WI38 (cell line): Measurements from ENCODE around the gene GIMAP2.

Experiments
- H3K4me3 ChIP-seq: 2 replicates; pipeline ENCODE4 v1.5.1; 2011; ENCODE audit warnings: low read depth, mild to moderate bottlenecking, control low read depth, low read length
- TF ChIP-seq, protein P1 (sequence below): IDR thresholded peaks from 2 replicates; pipeline ENCODE4 v1.5.1; 2012; ENCODE audit warnings: low read depth, mild to moderate bottlenecking, control low read depth, low read length

The GIMAP2 gene

DNA sequence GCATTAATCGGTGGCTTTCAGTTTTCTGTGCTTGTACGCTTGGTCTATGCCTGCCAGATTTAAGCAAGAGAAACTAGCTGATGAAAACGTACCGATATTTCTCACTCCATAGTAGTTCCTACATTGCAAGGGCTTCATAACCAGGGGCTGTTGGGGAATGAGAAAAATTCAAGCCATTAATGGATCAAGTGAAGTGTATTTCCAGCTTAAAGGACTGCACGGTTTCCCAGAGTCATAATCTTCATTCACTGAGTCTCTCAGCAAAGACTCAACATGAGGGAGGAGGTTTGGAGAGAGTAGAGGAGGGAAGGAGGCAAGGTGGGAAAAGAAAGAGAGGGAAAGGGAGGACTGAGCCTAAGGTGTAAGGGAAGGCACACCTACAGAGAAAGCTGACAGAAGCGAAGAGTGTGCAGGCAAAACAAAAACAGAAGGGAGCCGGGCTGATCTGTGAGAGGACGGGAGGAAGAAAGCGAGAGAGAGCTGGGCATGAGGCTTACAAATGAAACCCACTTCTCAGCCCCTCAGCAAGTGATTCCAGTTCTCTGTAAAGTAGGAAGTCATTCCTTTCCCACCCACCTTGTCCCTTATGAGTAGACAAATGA lies 625 bp downstream of the GIMAP2 start:
- TF ChIP-seq, protein P1, sequence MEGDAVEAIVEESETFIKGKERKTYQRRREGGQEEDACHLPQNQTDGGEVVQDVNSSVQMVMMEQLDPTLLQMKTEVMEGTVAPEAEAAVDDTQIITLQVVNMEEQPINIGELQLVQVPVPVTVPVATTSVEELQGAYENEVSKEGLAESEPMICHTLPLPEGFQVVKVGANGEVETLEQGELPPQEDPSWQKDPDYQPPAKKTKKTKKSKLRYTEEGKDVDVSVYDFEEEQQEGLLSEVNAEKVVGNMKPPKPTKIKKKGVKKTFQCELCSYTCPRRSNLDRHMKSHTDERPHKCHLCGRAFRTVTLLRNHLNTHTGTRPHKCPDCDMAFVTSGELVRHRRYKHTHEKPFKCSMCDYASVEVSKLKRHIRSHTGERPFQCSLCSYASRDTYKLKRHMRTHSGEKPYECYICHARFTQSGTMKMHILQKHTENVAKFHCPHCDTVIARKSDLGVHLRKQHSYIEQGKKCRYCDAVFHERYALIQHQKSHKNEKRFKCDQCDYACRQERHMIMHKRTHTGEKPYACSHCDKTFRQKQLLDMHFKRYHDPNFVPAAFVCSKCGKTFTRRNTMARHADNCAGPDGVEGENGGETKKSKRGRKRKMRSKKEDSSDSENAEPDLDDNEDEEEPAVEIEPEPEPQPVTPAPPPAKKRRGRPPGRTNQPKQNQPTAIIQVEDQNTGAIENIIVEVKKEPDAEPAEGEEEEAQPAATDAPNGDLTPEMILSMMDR: no peak
- no peak overlapping the region for H3K4me3 ChIP-seq

DNA sequence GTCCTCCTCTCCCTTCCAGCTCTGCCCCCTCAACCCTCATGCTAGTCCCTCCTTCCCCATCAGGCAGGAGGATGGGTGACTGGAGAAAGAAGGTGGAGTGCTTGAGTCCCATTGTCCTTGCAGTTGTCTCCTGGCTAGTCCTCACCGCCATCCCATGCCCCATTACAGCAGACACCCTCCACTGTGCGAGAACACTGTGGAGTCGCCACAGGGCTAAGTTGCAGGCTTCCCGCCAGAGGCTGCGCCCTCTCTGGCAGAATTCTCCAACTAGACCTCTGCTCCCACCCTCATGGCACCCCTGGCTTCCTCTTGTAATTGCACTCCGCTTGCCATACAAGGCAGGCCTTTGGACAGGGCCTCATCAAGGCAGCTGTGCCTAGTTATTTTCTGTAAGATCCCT lies 3.1 kb downstream of the GIMAP2 start:
- H3K4me3 ChIP-seq: no peak overlapping the region
- TF ChIP-seq, protein P1: no peak

DNA sequence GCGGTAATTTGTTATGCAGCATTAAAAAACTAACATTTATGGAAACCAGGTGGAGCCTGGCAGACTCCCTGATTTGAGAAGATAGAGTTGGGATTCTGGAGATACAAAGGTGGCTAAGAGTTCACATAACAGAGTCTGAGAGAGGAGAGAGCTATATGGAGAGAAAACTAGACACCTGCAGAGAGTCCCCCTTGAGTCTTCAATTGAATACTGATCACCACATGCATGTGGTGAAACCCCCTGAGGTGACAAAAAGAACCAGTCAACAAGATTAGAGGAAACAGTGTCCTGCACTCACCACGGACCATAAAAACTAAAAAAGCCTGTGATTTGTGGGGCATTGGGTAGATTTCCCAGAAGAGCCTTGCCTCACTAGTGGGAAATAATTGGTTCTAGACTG lies 10.1 kb downstream of the GIMAP2 start:
- TF ChIP-seq, protein P1: no peak

DNA sequence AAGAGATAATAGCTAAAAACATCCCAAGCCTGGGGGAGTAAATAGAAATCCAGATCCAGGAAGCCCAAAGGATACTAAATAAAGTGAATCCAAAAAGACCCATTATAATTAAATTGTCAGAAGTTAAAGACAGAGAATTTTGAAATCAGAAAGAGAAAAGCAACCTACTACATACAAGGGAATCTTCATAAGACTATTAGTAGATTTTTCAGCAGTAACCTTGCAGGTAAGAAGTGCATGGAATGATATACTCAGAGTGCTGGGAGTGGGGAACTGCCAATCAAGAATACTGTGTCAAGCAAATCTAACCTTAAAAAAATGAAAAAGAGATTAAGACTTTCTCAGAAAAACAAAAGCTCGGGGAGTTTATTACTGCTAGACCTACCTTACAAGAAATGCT lies 17.7 kb downstream of the GIMAP2 start:
- TF ChIP-seq, protein P1: no peak
- H3K4me3 ChIP-seq: no peak overlapping the region

More for the DNA sequence above, 10.1 kb downstream of the GIMAP2 start:
- no peak overlapping the region for H3K4me3 ChIP-seq

DNA sequence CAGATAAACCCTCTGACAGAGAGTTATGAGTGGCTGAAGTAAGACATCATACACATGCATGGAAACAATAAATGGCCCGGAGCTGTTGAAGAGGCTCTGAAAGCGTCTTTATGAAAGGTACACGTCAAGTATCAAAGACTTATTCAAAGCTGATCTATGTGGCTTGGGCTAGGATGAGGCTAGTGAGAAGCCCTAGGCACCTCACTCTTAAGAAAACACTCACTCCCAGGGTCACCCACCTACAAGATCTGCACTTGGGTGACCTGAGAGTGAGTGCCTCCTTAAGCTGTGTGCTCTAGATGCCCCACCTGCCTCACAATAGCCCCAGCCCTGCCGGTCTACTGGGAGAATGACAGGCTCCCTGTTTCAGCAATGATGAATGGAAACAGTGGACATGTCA lies 29.8 kb downstream of the GIMAP2 start:
- no peak overlapping the region for H3K4me3 ChIP-seq
- TF ChIP-seq, protein P1: no peak

DNA sequence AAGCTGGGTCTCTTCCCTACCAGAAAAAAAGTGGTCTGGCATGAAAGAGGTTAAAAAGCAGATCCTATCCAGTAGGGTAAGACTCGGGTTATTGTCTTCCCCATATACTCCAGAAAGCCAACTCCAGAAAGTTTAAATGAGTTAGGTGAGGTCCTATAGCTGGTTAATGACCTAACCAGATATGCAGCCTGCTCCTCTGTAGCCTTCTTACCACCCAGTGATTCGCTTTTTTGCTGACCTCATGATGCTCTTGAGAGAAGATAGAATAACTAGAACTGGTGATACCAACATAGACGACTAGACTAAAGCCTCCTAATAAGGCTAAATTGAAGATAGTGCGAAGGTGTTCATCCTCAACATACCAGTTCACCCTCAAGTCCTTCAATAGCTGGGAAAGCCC lies 30.2 kb downstream of the GIMAP2 start:
- no peak overlapping the region for H3K4me3 ChIP-seq
- TF ChIP-seq, protein P1: no peak

DNA sequence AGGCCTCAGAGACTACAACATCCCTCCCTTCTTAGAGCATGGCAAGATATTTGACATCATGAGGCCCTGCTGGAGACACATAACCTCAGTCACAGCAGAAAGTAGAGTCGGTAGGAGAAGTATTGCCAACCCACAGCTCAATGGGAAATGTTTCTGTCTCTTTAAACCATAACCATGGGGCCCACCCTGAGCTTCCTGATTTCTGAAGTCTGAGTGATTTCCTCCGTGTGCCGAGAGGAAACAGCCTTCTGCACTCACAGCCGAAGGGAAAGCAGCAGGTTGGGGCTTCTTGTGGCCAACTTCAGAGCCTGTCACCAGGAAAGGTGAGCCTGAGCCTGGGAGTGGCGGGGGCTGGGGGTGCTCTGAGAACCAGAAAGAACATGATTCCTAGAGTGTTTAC lies 30.9 kb downstream of the GIMAP2 start, which contains the start of gene GIMAP1:
Gene GIMAP1 (plus strand): TSS at position 246 of the 400 bp plus-strand sequence. CDS start 2,435 bp downstream, outside the sequence.
- H3K4me3 ChIP-seq: no peak within 1 kb of the TSS
- TF ChIP-seq, protein P1: no peak
